Adipose tissue (tissue), 3 donors: ENCODE data around the gene MLST8. TPM values are rescaled to one million over a fixed set of nuclear protein-coding genes. Genes with fewer than 3 reads are reported as not detected.
"Not testable (repeated sequence)": the region's sequence is repeated elsewhere in the genome, so short reads cannot be mapped to it uniquely, and the experiment has no call there.

ENCODE experiments used
- H3K27ac ChIP-seq: one replicate; pipeline ENCODE4 v1.5.1; 2013; ENCODE audit warnings: low read depth, low read length
- WGBS, 3 donors: extraction: QIAGEN DNeasy Blood & Tissue Kit; methylation state at CpG; one replicate each; pipeline ENCODE4 v1.1.7; 2013; 5-methylcytosine and 5-hydroxymethylcytosine counted together
- polyA plus RNA-seq, 3 donors: library from polyadenylated mRNA; stranded (reverse); fragments of 200-250 nt; gene quantifications; one replicate each; pipeline ENCODE4 v1.2.3, GENCODE V29; 2013
- donor health status: healthy with polysubstance abuse.
- donor health status: Bipolar disorder and iron deficiency.
- donor health status: healthy.

The MLST8 gene
- polyA plus RNA-seq, 3 donors = 53.8 to 56.0 (median 53.9) TPM

- H3K27ac ChIP-seq = no peak overlapping the region
- 92 to 96% (median 95%) methylated on average over 49 to 51 of the region's 51 CpGs for WGBS, 3 donors
Measured at GRCh38 chr16:2233872-2234812, 28.9 kb downstream of the MLST8 start.

- no peak overlapping the region for H3K27ac ChIP-seq
- 89 to 95% (median 93%) methylated on average over 16 to 18 of the region's 18 CpGs for WGBS, 3 donors
Measured at GRCh38 chr16:2234813-2235170, 29.5 kb downstream of the MLST8 start.

GRCh38 chr16:2235234-2235651 is 30.0 kb downstream of the MLST8 start:
- no peak overlapping the region for H3K27ac ChIP-seq
- WGBS, 3 donors = 94 to 96% (median 95%) methylated on average over 17 to 28 of the region's 28 CpGs

- WGBS, 3 donors = 81 to 84% (median 81%) methylated on average over 18 to 19 of the region's 19 CpGs
- H3K27ac ChIP-seq = no peak overlapping the region
Measured at GRCh38 chr16:2235695-2236336, 30.6 kb downstream of the MLST8 start.

- 6 to 7% (median 7%) methylated on average over 56 to 64 of the region's 64 CpGs for WGBS, 3 donors
- H3K27ac ChIP-seq = no peak within 1 kb of the TSS
Measured at GRCh38 chr16:2236337-2237101, 31.3 kb downstream of the MLST8 start, which contains the start of gene DNASE1L2. Gene DNASE1L2, plus strand, starts transcription at chr16:2236444. Its CDS starts 373 bp downstream, at chr16:2236817.

- H3K27ac ChIP-seq = no peak overlapping the region
- whole genome bisulfite sequencing, 3 donors = 4 to 7% (median 5%) methylated on average over 36 to 40 of the region's 40 CpGs
Measured at GRCh38 chr16:2237102-2237482, 31.8 kb downstream of the MLST8 start.

- WGBS, 3 donors = 13 to 28% (median 26%) methylated on average over 63 to 65 of the region's 65 CpGs
- no peak overlapping the region for H3K27ac ChIP-seq
Measured at GRCh38 chr16:2237493-2238149, 32.4 kb downstream of the MLST8 start.

- 53 to 73% (median 64%) methylated on average over 15 to 18 of the region's 18 CpGs for WGBS, 3 donors
- H3K27ac ChIP-seq = no peak overlapping the region
Measured at GRCh38 chr16:2238150-2238837, 33.0 kb downstream of the MLST8 start.

- WGBS, 3 donors = 68 to 78% (median 78%) methylated on average over 15 of the region's 15 CpGs
- no peak overlapping the region for H3K27ac ChIP-seq
Measured at GRCh38 chr16:2238838-2239675, 33.8 kb downstream of the MLST8 start.

- WGBS, 3 donors = 74 to 88% (median 77%) methylated on average over 9 of the region's 9 CpGs
- not testable (repeated sequence) for H3K27ac ChIP-seq
Measured at GRCh38 chr16:2240331-2240730, 35.1 kb downstream of the MLST8 start.

- H3K27ac ChIP-seq = no peak overlapping the region
- WGBS, 3 donors = 71 to 93% (median 77%) methylated on average over 10 to 11 of the region's 11 CpGs
Measured at GRCh38 chr16:2242598-2242997, 37.3 kb downstream of the MLST8 start.

GRCh38 chr16:2243031-2243528 is 37.8 kb downstream of the MLST8 start:
- 94 to 98% (median 96%) methylated on average over 19 of the region's 19 CpGs for WGBS, 3 donors
- H3K27ac ChIP-seq = no peak overlapping the region

GRCh38 chr16:2243781-2244180 is 38.5 kb downstream of the MLST8 start:
- 92 to 96% (median 94%) methylated on average over 11 of the region's 11 CpGs for WGBS, 3 donors
- no peak overlapping the region for H3K27ac ChIP-seq

GRCh38 chr16:2244301-2244700 is 39.0 kb downstream of the MLST8 start:
- WGBS, 3 donors = 83 to 87% (median 85%) methylated on average over 17 of the region's 17 CpGs

GRCh38 chr16:2244926-2245795 is 39.9 kb downstream of the MLST8 start:
- H3K27ac ChIP-seq = no peak overlapping the region
- 94 to 95% (median 95%) methylated on average over 30 of the region's 30 CpGs for WGBS, 3 donors

More at GRCh38 chr16:2244301-2244700, 39.0 kb downstream of the MLST8 start:
- H3K27ac ChIP-seq = no peak overlapping the region
